Loucy (cell line): ENCODE measurements around the gene TBL1XR1.

ENCODE experiments used
- EZH2phosphoT487 ChIP-seq: fragments of 200-600 bp; IDR thresholded peaks from 2 replicates; pipeline ENCODE4 v1.6.1; 2018; ENCODE audit warnings: antibody characterized with exemption, mild to moderate bottlenecking, moderate library complexity, borderline replicate concordance
- TF ChIP-seq, protein P1 (sequence below): fragments of 200-600 bp; sonication (generic); conservative IDR thresholded peaks from 2 replicates; pipeline ENCODE4 v1.5.1; 2014; ENCODE audit warnings: mild to moderate bottlenecking, antibody characterized with exemption, low read length

DNA sequence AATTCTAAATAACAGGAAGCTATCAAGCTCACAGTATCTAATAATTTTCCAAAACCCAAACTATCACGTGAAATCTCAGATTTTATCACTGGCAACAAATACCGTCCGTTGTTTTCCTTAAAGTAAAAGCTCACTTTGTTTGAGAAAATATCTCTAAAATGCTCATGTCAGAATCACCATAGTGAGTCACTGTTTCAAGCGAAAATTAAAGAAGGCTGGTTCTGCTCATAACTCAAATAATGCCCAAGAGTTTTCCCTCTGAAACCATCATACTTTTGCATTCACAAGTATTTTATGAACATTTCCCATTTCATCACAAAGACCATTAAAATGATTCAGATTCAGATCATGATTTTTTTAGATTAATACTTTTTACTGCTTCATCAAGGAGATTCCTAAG lies 50.6 kb downstream of the TBL1XR1 start:
- TF ChIP-seq EZH2phosphoT487, result no peak
- TF ChIP-seq, protein P1, sequence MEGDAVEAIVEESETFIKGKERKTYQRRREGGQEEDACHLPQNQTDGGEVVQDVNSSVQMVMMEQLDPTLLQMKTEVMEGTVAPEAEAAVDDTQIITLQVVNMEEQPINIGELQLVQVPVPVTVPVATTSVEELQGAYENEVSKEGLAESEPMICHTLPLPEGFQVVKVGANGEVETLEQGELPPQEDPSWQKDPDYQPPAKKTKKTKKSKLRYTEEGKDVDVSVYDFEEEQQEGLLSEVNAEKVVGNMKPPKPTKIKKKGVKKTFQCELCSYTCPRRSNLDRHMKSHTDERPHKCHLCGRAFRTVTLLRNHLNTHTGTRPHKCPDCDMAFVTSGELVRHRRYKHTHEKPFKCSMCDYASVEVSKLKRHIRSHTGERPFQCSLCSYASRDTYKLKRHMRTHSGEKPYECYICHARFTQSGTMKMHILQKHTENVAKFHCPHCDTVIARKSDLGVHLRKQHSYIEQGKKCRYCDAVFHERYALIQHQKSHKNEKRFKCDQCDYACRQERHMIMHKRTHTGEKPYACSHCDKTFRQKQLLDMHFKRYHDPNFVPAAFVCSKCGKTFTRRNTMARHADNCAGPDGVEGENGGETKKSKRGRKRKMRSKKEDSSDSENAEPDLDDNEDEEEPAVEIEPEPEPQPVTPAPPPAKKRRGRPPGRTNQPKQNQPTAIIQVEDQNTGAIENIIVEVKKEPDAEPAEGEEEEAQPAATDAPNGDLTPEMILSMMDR, result no peak
